ENCODE results near the gene ZNF695. TPM values are rescaled to one million over a fixed set of nuclear protein-coding genes. Genes with fewer than 3 reads are reported as not detected.

Gene ZNF695
- total and polyA plus RNA-seq, 2 of the 13 experiments (the other 11 are each of a cell fraction or from before 2014, with no cell fraction given), result 2.9 to 11.6 TPM

GRCh38 chr1:246971969-246972368 is 35.9 kb downstream of the ZNF695 start:
- ChIA-PET CTCF (ENCODE audit: low intra/inter-chr PET ratio, low total read pairs) (interaction anchor here (1.4 kb wide), 1 partner anchor 64 kb away, joined by 9 read pairs; no protein-coding TSS in a partner anchor), POLR2A (no interaction called here)
- H3K79me2 ChIP-seq (ENCODE audit: insufficient read depth, low read length), result no peaks in the 10 kb centered on the region
- peaks cover 20% of the 10 kb centered on the region; the same call in 1 of the 2 replicates for H3K9me3 ChIP-seq (ENCODE audit: low read length)
- H3K4me1 ChIP-seq (ENCODE audit: insufficient read depth, low read length), result no peaks in the 10 kb centered on the region
- H3K4me2 ChIP-seq (ENCODE audit: low read depth, low read length), result no peak overlapping the region
- H3K27me3 ChIP-seq (ENCODE audit: control insufficient read depth in 1 of 2, insufficient read depth in 2 of 2, low read length in 2 of 2), result no peaks in the 10 kb centered on the region
- no peak overlapping the region for H3K4me3 ChIP-seq (replicated peaks in 1 of 3; ENCODE audit: insufficient read depth in 1 of 3, low read depth in 2 of 3, low read length in 3 of 3)
- no peaks in the 10 kb centered on the region for H3K36me3 ChIP-seq (replicated peaks in 1 of 2; ENCODE audit: control insufficient read depth in 1 of 2, insufficient read depth in 2 of 2, low read length in 2 of 2)
- H4K20me1 ChIP-seq (ENCODE audit: insufficient read depth, low read length), result no peaks in the 10 kb centered on the region
- TF ChIP-seq, protein P1, sequence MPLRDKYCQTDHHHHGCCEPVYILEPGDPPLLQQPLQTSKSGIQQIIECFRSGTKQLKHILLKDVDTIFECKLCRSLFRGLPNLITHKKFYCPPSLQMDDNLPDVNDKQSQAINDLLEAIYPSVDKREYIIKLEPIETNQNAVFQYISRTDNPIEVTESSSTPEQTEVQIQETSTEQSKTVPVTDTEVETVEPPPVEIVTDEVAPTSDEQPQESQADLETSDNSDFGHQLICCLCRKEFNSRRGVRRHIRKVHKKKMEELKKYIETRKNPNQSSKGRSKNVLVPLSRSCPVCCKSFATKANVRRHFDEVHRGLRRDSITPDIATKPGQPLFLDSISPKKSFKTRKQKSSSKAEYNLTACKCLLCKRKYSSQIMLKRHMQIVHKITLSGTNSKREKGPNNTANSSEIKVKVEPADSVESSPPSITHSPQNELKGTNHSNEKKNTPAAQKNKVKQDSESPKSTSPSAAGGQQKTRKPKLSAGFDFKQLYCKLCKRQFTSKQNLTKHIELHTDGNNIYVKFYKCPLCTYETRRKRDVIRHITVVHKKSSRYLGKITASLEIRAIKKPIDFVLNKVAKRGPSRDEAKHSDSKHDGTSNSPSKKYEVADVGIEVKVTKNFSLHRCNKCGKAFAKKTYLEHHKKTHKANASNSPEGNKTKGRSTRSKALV (CRISPR knock-in tag; IDR thresholded peaks at IDR 0.05), result no peak
- no peak for TF ChIP-seq ZNF546 (CRISPR knock-in tag; conservative IDR thresholded peaks at IDR 0.05)
- FAIRE-seq, result no peak
- no peak overlapping the region for H2AFZ ChIP-seq (ENCODE audit: low read length)
- no peak overlapping the region for H3K9ac ChIP-seq (ENCODE audit: insufficient read depth, low read depth, low read length)
- ATAC-seq, result peak; percentile 48; the same call in 2 of the 3 replicates
- WGBS (ENCODE audit: low lambda C conversion rate), result 88% methylated on average over 4 of the region's 7 CpGs
- DNase-seq (ENCODE audit: low spot score), result no peak
- intact Hi-C loops (cut with micrococcal nuclease; ENCODE audit: unreplicated experiment), result loop anchor here (1.0 kb wide), 1 partner anchor 65 kb away; no protein-coding TSS in a partner anchor
- in situ Hi-C loops (cut with HindIII; ENCODE audit: extremely low pct_ligation_motif_present, low pct_unique_long_range_greater_than_20kb), result no loop called here
- no TSS peak for BruUV-seq (replicated peaks)
- H3K27ac ChIP-seq (ENCODE audit: extremely low read length, insufficient read depth, low read length), result no peak overlapping the region

DNA sequence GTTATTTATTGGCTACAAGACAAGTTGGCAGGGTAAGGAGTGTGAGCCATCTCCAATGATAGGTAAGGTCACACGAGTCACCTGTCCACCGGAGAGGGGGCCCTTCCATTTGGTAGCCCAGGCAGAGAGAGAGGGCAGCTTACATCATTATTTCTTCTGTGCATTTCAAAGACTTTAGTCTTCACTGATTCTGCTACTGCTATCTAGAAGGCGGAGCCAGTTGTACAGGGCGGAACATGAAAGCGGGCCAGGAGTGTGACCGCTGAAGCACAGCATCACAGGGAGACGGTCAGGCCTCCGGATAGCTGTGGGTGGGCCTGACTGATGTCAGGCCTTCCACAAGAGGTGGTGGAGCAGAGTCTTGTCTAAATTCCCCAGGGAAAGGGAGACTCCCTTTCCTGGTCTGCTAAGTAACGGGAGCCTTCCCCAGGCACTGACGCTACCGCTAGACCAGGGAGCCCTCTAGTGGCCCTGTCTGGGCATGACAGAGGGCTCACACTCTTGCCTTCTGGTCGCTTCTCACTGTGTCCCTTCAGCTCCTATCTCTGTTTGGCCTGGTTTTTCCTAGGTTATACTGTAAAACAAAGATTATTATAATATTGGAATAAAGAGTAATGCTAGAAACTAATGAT is 36.7 kb downstream of the ZNF695 start:
- no peaks in the 10 kb centered on the region for H3K27me3 ChIP-seq (ENCODE audit: control insufficient read depth in 1 of 2, insufficient read depth in 2 of 2, low read length in 2 of 2)
- H3K4me2 ChIP-seq (ENCODE audit: low read depth, low read length), result no peak overlapping the region
- FAIRE-seq, result no peak
- no peak overlapping the region for H3K4me3 ChIP-seq (replicated peaks in 1 of 3; ENCODE audit: insufficient read depth in 1 of 3, low read depth in 2 of 3, low read length in 3 of 3)
- H3K4me1 ChIP-seq (ENCODE audit: insufficient read depth, low read length), result no peaks in the 10 kb centered on the region
- H3K27ac ChIP-seq (ENCODE audit: extremely low read length, insufficient read depth, low read length), result no peak overlapping the region
- WGBS (ENCODE audit: low lambda C conversion rate), result 81% methylated on average over 11 of the region's 12 CpGs
- in situ Hi-C loops (cut with HindIII; ENCODE audit: extremely low pct_ligation_motif_present, low pct_unique_long_range_greater_than_20kb), result no loop called here
- no peaks in the 10 kb centered on the region for H3K79me2 ChIP-seq (ENCODE audit: insufficient read depth, low read length)
- no peaks in the 10 kb centered on the region for H4K20me1 ChIP-seq (ENCODE audit: insufficient read depth, low read length)
- H3K9ac ChIP-seq (ENCODE audit: insufficient read depth, low read depth, low read length), result no peak overlapping the region
- ChIA-PET POLR2A (no interaction called here), CTCF (ENCODE audit: low intra/inter-chr PET ratio, low total read pairs) (interaction anchor here (1.4 kb wide), 1 partner anchor 64 kb away, joined by 9 read pairs; no protein-coding TSS in a partner anchor)
- peaks cover 18% of the 10 kb centered on the region; the same call in 1 of the 2 replicates for H3K9me3 ChIP-seq (ENCODE audit: low read length)
- ATAC-seq, result peak; percentile 41; the same call in 1 of the 3 replicates
- H3K36me3 ChIP-seq (replicated peaks in 1 of 2; ENCODE audit: control insufficient read depth in 1 of 2, insufficient read depth in 2 of 2, low read length in 2 of 2), result no peaks in the 10 kb centered on the region
- DNase-seq (ENCODE audit: low spot score), result peak; percentile 23
- no peak overlapping the region for H2AFZ ChIP-seq (ENCODE audit: low read length)
- no TSS peak for BruUV-seq (replicated peaks)
- intact Hi-C loops (cut with micrococcal nuclease; ENCODE audit: unreplicated experiment), result loop anchor here (1.0 kb wide), 1 partner anchor 64 kb away; no protein-coding TSS in a partner anchor
- TF ChIP-seq RAD21 (CRISPR knock-in tag; IDR thresholded peaks at IDR 0.05) (peak; percentile 82), CTCF (CRISPR knock-in tag; IDR thresholded peaks at IDR 0.05) (peak; percentile 86), STAG1 (CRISPR knock-in tag; IDR thresholded peaks at IDR 0.05) (peak; percentile 86), NR1H2 (CRISPR knock-in tag; IDR thresholded peaks at IDR 0.05; ENCODE audit: borderline replicate concordance, low read depth) (no peak), SMC3 (IDR thresholded peaks at IDR 0.05; ENCODE audit: low read length) (peak; percentile 76), GTF2F1 (IDR thresholded peaks at IDR 0.05; ENCODE audit: low read length) (no peak)
- TF ChIP-seq, protein P2, sequence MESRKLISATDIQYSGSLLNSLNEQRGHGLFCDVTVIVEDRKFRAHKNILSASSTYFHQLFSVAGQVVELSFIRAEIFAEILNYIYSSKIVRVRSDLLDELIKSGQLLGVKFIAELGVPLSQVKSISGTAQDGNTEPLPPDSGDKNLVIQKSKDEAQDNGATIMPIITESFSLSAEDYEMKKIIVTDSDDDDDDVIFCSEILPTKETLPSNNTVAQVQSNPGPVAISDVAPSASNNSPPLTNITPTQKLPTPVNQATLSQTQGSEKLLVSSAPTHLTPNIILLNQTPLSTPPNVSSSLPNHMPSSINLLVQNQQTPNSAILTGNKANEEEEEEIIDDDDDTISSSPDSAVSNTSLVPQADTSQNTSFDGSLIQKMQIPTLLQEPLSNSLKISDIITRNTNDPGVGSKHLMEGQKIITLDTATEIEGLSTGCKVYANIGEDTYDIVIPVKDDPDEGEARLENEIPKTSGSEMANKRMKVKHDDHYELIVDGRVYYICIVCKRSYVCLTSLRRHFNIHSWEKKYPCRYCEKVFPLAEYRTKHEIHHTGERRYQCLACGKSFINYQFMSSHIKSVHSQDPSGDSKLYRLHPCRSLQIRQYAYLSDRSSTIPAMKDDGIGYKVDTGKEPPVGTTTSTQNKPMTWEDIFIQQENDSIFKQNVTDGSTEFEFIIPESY (CRISPR knock-in tag; IDR thresholded peaks at IDR 0.05), result peak; percentile 97

Measured in HepG2 (cell line).